ENCODE measurements around the gene OSBPL3.

- TF ChIP-seq FOXP2 (optimal IDR thresholded peaks at IDR 0.05; ENCODE audit: control extremely low read depth, extremely low read length, insufficient read depth) (no peak), POLR2AphosphoS5 (IDR thresholded peaks at IDR 0.05; ENCODE audit: borderline replicate concordance, low read depth, low read length) (no peak)
These were observed 185.9 kb downstream of the OSBPL3 start for GRCh38 chr7:24793982-24794648.
